ENCODE measurements around the gene FKBP11.
"Not testable (repeated sequence)": the region's sequence is repeated elsewhere in the genome, so short reads cannot be mapped to it uniquely, and the experiment has no call there.

FKBP11 gene

DNA sequence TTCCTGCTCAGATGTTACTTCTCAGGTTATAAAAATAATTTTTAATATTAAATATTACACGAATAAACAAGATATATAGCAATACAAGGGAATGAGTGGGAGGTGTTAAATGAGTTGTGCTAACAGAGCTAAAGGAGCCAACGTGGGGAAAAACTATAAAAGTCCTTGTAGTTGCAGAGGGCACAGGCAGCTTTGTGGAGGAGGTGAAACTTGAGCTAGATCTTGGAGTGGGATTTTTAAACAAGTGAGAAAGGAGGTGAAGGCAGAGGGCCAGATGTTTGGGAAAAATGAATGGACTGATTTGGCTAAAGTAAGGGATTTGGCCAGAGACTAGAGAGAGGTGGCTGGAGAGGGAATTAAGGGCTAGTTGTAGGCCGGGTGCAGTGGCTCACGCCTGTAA is 5.2 kb upstream of the FKBP11 start:
- TF ChIP-seq, protein P1, sequence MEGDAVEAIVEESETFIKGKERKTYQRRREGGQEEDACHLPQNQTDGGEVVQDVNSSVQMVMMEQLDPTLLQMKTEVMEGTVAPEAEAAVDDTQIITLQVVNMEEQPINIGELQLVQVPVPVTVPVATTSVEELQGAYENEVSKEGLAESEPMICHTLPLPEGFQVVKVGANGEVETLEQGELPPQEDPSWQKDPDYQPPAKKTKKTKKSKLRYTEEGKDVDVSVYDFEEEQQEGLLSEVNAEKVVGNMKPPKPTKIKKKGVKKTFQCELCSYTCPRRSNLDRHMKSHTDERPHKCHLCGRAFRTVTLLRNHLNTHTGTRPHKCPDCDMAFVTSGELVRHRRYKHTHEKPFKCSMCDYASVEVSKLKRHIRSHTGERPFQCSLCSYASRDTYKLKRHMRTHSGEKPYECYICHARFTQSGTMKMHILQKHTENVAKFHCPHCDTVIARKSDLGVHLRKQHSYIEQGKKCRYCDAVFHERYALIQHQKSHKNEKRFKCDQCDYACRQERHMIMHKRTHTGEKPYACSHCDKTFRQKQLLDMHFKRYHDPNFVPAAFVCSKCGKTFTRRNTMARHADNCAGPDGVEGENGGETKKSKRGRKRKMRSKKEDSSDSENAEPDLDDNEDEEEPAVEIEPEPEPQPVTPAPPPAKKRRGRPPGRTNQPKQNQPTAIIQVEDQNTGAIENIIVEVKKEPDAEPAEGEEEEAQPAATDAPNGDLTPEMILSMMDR (IDR thresholded peaks at IDR 0.05; ENCODE audit: low read depth, low read length): no peak
- H3K4me3 ChIP-seq (ENCODE audit: low read depth, low read length): no peak overlapping the region

DNA sequence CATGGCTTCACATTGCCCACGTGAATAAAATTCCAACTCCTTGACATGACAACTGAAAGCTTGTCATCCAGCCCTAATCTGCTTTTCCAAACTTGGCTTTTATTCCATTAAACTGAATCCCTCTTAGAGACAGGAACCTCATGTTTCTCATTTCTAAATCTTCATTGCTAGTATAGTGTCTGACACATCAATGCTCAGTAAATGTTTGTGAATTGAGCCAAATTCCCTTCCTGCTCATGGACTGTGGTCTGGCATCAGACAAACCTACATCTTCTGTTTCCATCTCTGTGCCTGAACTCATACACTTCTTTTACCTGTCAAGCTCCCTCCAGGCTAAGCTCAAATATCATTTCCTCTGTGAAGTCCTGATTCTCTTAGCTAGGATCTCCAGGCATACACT is 4.3 kb upstream of the FKBP11 start:
- H3K4me3 ChIP-seq (ENCODE audit: low read depth, low read length): no peak overlapping the region
- TF ChIP-seq, protein P1 (IDR thresholded peaks at IDR 0.05; ENCODE audit: low read depth, low read length): no peak

DNA sequence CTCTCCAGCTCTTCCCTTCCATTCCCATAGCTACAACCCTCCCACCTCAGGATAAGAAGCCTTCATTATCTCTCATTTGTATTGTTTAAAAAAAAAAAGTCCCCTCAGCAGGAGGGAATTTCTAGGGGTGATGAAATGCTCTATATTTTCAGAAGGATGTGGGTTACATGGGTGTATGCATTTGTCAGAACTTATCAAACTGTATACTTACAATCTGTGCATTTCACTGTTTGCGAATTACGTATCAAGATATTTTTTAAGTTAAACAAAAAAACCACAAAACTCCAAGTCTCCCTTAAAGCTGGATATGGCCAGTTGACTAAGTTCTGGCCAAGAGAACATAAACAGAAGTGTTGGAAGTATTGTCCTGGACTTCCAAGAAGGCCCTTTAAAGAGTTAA is 2.0 kb upstream of the FKBP11 start:
- no peak overlapping the region for H3K4me3 ChIP-seq (ENCODE audit: low read depth, low read length)
- TF ChIP-seq, protein P1 (IDR thresholded peaks at IDR 0.05; ENCODE audit: low read depth, low read length): no peak

DNA sequence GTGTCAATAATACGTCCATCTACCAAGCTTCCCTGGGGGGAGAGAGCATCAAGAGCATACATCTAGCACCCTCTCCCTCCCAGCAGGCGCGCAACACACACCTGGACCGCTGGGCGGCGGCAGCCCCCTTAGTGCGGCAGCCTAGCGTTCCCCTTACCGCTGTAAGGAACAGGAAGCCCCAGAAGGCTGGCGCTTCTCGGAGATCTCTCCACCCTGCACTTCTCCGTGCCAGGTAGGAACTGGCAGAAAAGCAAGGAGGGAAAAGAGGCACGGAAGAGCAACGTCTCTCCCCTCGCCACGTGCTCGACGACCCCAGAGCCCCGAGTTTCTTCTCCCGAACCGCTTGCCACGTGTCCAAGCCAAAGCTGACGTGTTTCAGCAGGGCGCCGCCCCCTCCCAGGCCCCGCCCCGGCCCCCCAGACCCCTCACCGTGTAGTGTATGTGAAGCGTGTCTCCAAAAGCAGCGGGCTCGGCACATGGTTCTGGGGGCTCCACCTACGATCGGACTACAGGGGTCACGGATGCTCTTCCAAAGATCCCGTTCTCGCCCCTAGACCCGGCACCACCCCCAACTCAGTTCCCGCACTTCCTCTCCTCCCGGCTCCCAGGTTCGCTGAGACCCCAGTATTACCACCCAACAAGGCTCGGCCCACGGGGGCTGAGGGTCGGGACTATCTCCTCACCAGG is 532 bp downstream of the FKBP11 start:
- H3K4me3 ChIP-seq (ENCODE audit: low read depth, low read length): peak overlapping the region; percentile 62
- TF ChIP-seq, protein P1 (IDR thresholded peaks at IDR 0.05; ENCODE audit: low read depth, low read length): 0 out of 2 replicates have a peak, but pooled peaks have one; percentile 11

DNA sequence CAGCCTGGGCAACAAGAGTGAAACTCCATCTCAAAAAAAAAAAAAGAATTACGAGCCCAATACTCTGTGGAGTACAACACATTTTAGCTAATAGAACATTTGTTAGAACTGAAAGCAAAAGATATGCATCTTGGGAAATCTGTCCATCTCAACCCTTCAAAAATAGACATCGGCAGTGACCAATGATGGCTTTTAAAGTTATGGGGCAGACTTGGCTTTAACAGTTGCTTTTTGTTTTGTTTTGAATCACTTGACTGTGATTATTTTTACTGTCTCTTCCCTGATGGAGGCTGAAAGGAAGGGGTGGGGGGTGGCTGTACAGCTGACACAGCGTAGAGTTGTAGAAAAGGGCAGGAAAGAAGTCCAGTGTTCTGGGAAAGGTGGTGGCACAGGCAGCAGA is 2.2 kb downstream of the FKBP11 start:
- no peak overlapping the region for H3K4me3 ChIP-seq (ENCODE audit: low read depth, low read length)
- TF ChIP-seq, protein P1 (IDR thresholded peaks at IDR 0.05; ENCODE audit: low read depth, low read length): no peak

DNA sequence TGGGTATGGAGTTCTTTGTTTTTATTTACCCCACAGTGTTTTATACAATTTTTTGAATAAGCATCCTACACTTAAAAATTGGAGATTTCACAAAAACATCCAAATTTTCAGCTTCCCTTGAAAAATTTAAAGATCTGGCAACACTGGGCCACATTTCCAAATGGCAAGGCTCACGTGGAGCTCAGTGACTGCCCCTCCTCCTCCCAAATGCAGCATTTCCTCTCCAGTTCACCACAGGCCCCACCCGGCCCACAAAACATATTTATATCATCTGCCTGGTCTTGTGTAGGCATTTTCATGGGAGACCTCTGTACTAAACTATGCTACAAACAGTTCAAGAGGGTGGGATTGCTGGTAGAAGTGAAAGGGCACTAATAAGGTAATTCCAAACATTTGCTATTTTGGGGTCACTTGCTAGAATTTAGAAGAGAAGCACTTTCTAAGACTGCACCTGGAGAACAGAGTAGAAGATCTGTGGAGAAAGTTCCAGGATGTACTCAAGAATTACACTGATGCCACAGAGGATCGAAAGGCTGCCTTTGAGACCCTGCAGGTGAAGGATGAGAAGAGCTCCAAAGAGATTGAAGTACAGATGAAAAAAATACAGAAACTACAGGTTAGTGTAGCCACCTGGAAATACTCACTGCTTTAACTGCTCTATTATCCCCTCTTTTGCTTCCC is 7.3 kb downstream of the FKBP11 start:
- H3K4me3 ChIP-seq (ENCODE audit: low read depth, low read length): no peak overlapping the region
- TF ChIP-seq, protein P1 (IDR thresholded peaks at IDR 0.05; ENCODE audit: low read depth, low read length): no peak

DNA sequence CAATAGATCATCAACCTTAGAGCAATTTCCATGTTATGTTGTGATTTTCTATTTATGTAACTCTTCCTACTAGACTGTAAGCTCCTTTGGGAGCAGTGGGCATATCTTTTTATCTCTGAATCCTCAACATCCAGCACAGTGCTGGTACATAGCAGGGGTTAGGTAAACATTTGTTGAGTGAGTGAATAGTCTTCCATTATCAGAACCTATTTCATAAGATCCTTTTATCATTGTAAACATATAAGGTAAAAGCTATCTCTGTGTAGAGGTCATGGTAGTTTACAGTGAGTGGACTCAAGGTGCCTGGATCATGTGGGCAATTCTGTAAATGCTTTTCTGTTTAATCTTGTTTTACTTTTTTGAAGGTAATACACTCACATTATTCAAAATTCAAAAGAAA is 15.1 kb downstream of the FKBP11 start:
- TF ChIP-seq, protein P1 (IDR thresholded peaks at IDR 0.05; ENCODE audit: low read depth, low read length): no peak
- H3K4me3 ChIP-seq (ENCODE audit: low read depth, low read length): no peak overlapping the region

DNA sequence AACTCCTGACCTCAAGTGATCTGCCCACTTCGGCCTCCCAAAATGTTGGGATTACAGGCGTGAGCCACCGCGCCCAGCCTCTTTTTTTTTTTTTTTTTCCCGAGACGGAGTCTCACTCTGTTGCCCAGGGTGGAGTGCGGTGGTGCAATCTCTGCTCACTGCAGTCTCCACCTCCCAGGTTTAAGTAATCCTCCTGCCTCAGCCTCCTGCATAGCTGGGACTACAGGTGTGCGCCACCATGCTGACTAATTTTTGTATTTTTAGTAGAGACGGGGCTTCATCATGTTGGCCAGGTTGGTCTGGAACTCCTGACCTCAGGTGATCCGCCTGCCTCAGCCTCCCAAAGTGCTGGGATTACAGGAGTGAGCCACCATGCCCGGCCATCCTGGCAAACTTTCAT is 15.6 kb downstream of the FKBP11 start:
- not testable (repeated sequence) for H3K4me3 ChIP-seq (ENCODE audit: low read depth, low read length)

Measured in WI38 (cell line).